ES-I3 (cell line): ENCODE data around the gene TMEM8B.

ENCODE experiments used
- H3K36me3 ChIP-seq: 2 replicates; pipeline ENCODE4 v1.6.1; 2013; ENCODE audit warnings: mild to moderate bottlenecking, low read length, control low read depth, moderate library complexity; ENCODE audit not compliant: insufficient read depth
- H3K4me1 ChIP-seq: 2 replicates; pipeline ENCODE4 v1.6.1; 2013; ENCODE audit warnings: mild to moderate bottlenecking, control low read depth, low read length; ENCODE audit not compliant: insufficient read depth
- H3K9ac ChIP-seq: 2 replicates; pipeline ENCODE4 v1.6.1; 2013; ENCODE audit warnings: low read depth, mild to moderate bottlenecking, low read length, moderate library complexity
- H3K9me3 ChIP-seq: 2 replicates; pipeline ENCODE4 v1.6.1; 2013; ENCODE audit warnings: mild to moderate bottlenecking, low read length, moderate library complexity; ENCODE audit not compliant: control insufficient read depth, insufficient read depth

Gene TMEM8B

DNA sequence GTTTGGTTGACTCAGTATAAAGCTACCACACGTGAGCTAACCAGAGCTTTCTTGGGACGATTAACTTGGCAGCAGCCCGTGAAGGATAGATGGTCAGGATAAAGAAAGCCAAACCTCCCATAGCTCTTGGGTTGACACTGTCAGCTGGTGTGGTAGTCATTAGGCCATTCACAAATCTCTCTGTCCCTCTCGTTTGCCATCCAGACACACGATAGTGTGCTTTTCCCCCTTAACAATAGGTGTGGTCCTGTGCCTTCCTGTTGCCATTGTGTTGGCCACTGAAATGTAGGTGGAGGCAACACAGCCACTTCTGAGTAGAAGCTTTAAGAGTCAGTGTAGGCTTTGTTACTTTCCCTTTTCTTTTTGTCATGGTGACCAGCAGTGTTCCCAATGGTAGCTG lies 29.4 kb downstream of the TMEM8B start:
- H3K4me1 ChIP-seq = no peaks in the 10 kb centered on the region
- H3K36me3 ChIP-seq = no peaks in the 10 kb centered on the region
- H3K9me3 ChIP-seq = no peaks in the 10 kb centered on the region
- H3K9ac ChIP-seq = no peak overlapping the region

DNA sequence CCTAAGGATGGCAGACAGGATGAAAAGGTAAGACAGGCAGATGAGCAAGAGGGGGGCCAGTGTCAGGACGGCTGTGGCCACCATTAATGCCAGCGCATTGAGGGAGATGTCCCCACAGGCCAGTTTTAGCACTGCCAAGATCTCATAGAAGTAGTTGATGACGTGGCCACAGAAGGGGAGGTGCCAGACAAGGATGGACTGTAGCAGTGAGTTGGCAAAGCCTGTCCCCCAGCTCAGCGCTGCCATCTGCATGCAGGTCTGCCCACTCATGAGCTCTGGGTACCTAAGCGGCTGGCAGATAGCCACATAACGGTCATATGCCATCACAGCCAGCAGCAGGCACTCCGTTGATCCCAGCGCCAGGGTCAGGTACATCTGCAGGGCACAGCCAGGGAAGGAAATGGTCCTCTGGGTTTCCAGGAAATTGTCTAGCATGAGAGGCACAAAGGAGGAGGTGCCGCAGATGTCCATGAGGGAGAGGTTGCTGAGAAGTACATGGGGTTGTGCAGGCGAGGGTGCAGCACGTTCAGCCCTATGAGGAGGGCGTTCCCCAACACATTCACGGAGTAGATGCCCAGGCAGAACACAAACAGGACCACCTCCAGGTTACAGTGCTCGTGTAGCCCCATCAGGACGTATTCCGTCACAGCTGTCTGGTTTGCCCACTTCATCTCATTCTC lies 30.4 kb downstream of the TMEM8B start:
- Histone ChIP-seq H3K9me3 (no peaks in the 10 kb centered on the region), H3K4me1 (no peaks in the 10 kb centered on the region), H3K36me3 (no peaks in the 10 kb centered on the region), H3K9ac (no peak overlapping the region)

DNA sequence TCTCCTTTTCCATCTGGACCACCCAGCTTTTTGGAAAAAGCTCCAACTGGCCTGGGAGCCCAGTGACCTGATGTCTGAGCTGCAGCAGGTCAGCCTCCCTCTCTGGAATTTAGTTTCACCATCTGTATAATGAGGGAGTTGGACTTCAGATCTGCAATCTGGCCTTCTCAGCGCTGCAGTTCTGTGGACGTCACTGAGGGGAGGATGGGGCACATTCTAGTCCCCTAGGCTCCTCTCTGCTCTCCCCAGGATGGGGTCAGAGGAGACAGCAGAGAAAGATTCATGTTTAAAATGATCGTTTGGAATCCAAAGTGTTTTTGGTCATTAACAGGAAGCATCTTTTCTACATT lies 30.9 kb downstream of the TMEM8B start:
- Histone ChIP-seq H3K4me1 (no peaks in the 10 kb centered on the region), H3K9me3 (no peaks in the 10 kb centered on the region), H3K9ac (no peak overlapping the region), H3K36me3 (no peaks in the 10 kb centered on the region)

DNA sequence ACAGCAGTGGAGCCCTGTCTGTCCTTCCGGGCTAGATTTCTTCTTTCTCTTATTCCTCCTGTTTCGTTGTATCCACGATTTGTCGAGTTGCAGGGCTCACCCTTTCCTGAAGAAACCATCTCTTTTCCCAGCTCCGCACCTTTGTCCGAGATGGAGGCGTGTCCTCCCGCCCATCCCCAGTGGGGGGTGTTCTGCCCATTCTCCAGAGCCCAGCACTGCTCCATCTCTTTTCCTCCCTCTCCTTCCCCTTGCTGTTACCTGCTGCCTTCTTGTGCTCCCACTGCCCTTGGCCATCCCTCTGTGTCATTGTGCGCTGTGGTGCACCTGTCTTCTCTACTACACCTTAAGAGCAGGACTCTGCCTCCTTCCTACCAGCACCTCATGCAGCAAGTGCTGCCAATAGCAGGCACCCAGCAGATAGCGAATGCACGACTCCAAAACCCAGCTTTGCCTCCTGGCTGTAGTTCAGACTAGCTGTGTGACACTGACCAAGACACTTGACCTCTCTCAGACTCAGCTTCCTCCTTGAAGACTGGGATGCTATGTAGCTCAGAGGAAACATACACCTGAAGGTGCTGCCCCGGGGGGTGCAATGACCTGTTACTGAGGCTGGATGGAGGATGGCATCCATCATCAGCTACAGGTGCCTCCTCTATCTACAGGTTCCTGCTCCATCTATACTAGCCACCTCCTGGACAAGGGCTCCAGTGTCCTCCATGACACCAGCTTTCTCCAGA lies 32.3 kb downstream of the TMEM8B start:
- Histone ChIP-seq H3K9ac (no peak overlapping the region), H3K4me1 (no peaks in the 10 kb centered on the region), H3K36me3 (no peaks in the 10 kb centered on the region), H3K9me3 (no peaks in the 10 kb centered on the region)

DNA sequence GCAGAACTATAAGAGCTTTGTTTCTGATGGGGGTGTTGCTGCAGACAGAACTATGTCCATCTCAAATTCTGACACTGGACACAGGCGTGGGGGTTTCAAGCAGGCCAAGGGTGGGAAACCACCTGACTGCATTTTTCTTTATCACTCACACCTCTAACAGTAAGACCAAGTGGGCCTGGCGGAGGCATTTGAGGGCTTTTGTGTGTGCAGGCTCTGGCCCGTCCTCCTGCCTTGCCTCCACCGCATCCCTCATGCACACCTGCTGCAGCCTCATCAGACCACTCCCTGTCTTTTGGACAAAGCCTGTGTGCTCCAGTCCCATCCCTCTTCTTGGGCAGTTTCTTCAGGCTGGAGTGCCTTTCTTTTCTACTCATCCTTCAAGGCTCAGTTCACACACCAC lies 33.3 kb downstream of the TMEM8B start:
- Histone ChIP-seq H3K9ac (no peak overlapping the region), H3K4me1 (no peaks in the 10 kb centered on the region), H3K36me3 (no peaks in the 10 kb centered on the region), H3K9me3 (no peaks in the 10 kb centered on the region)

DNA sequence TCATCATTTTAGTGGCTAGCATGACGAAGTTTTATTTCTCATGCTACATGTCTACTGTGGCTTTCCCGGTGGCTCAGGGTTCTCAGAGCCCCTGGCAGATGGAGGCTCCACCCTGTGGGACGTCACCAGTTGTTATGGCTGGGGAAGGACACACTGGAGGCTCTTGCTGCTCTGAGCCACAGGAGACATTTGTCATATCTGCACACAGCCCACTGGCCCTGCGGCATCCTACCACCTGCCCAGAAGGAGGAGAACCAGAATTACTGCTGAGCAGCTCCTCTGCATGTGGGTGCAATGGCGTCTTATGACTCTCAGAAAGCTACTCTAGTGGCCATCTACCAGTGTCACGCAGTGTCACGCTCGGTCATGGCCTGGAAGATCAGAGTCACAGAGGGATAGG lies 34.6 kb downstream of the TMEM8B start:
- no peaks in the 10 kb centered on the region for H3K36me3 ChIP-seq
- H3K9ac ChIP-seq = no peak overlapping the region
- H3K4me1 ChIP-seq = no peaks in the 10 kb centered on the region
- H3K9me3 ChIP-seq = no peaks in the 10 kb centered on the region

DNA sequence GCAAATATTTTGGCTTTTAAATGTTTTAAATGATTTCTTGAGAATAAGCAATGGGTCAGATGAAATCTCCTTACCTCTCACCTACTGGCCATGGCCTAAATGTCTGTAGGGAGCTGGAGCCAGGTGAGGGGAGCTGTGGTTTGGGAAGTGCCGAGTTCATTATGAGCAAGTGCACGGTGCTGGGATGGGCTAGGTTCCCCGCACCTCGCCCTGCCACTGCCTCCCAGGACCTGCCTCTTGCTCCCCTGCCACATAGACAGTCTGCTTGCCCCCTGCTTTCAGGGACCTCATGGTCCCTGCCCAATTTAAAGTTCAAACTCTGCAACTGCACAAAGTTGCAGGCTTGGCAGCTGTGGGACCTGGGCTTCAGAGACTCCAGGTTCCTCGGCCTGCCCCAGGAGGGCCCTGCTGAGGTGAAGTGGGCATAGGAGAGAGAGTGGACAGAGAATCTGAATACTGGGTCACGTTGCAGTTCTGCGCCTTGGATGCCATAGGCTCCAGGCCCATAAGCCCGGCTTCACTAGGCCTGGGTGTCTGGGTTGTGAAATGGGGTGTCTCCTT lies 35.7 kb downstream of the TMEM8B start:
- Histone ChIP-seq H3K4me1 (peaks cover 3% of the 10 kb centered on the region; the same call in 1 of the 2 replicates), H3K9ac (no peak overlapping the region), H3K36me3 (no peaks in the 10 kb centered on the region), H3K9me3 (no peaks in the 10 kb centered on the region)

DNA sequence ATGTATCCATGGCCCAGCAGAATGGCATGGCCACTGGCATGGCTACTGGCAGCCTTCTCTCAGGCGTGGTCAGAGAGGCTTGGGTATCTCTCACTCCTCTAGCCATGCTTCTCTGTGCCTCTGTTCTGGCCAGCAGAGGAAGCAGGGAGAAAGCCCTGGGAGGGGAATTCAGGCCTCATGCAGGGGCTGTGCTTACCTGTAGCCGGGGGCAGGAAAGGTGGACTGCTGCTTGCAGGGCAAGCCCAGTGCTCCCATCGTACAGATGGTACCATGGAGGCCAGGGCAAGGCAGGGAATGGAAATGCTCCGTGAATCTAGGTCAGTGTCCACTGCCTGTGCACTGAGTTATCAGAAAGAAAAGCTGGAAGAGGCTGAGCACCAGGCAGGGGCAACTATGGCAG lies 38.5 kb downstream of the TMEM8B start:
- Histone ChIP-seq H3K9me3 (no peaks in the 10 kb centered on the region), H3K36me3 (no peaks in the 10 kb centered on the region), H3K4me1 (peaks cover 3% of the 10 kb centered on the region; the same call in 1 of the 2 replicates), H3K9ac (no peak overlapping the region)

DNA sequence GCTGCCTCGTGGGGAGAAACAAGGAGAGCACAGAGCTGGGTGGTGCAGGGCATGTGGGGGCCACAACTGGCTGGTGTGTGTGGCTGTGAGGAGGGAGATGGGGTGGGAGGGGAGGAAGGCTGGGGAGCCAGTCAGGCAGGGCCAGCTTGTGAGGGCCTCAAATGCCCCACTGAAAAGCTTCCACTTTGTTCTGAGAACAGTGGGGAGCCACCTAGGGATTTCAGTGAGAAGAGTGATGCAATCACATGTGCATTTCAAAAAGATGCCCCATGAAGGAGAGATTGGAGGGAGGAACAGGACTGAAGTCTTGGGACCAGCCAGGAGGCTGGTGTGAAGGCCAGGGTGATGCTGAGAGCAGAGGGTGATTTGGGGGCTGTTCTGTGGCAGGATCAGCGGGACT lies 39.9 kb downstream of the TMEM8B start:
- H3K4me1 ChIP-seq = peaks cover 3% of the 10 kb centered on the region; the same call in 1 of the 2 replicates
- H3K36me3 ChIP-seq = no peaks in the 10 kb centered on the region
- H3K9ac ChIP-seq = no peak overlapping the region
- no peaks in the 10 kb centered on the region for H3K9me3 ChIP-seq

DNA sequence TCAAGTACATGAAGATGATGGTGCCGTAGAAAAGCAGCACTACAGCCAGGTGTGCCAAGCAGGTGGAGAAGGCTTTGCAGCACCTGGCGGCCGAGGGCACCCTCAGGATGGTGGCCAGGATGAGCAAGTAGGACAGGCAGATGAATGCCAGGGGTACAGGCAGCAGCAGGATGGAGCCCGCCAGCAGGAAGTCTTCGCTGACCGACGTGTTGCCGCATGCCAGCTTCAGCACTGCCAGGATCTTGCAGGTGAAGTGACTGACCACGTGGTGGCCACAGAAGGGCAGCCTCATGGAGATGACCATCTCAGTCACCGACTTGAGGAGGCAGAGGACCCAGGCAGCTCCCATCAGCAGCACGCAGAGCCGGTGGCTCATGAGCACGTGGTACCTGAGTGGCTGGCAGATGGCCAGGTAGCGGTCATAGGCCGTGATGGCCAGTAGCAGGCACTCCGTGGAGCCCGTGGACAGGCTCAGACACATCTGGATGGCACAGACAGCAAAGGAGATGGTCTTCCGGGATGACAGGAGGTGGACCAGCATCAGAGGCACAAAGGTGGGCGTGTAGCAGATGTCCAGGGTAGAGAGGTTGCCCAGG lies 40.7 kb downstream of the TMEM8B start:
- Histone ChIP-seq H3K9me3 (no peaks in the 10 kb centered on the region), H3K36me3 (no peaks in the 10 kb centered on the region), H3K9ac (no peak overlapping the region), H3K4me1 (peaks cover 3% of the 10 kb centered on the region; the same call in 1 of the 2 replicates)

DNA sequence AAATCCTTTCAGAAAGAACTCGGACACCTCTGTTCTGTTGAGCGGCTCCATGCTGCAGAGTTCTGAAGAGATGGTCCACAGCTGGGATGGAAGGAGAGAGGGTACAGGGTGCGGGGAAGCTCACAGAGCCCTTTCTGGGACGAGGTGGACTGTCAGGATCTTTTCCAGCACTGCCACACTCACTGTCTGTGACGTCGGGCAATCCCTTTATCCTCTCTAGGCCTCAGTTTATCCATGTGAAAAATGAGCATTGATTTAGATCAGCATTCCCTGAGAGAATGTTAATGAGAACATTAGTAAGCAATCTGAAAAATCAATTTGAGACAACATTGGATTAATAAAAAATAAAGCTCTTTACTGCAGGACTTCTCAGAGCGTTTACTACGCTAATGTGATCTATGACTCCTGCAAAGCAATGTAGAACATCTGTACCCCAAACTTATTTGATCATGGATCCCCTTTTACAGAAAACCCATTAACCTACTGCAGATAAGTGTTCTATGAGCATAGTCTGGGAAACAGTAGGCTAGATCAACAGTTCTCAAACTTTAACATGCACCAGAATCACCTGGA lies 41.4 kb downstream of the TMEM8B start, which contains the start of gene OR13J1:
TSS of gene OR13J1 (minus strand) at position 51 of the 573 bp plus-strand sequence. CDS start at position 51, 0 bp downstream.
- peaks cover 3% of the 10 kb centered on the region; the same call in 1 of the 2 replicates for H3K4me1 ChIP-seq
- H3K36me3 ChIP-seq = no peaks in the 10 kb centered on the region
- no peak within 1 kb of the TSS for H3K9ac ChIP-seq
- no peaks in the 10 kb centered on the region for H3K9me3 ChIP-seq

DNA sequence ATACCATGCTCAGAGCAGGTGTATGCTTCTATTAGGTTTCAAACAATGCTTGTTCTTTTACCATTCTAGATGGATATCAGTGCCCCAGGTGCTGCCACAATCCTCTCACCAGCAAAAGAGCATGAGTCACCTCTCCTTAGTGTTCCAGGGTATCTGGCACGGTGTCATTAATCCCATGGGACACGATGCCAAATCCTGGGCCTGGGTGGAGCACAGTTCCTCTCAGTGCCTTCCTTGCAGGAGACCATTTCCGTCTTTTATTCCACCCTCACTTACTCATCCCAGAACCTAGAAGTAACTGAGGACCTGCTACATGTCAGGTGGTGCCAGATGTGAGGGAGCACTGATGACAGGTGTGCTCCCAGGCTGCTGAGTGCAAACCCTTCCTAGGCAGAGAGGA lies 42.5 kb downstream of the TMEM8B start:
- Histone ChIP-seq H3K36me3 (no peaks in the 10 kb centered on the region), H3K4me1 (peaks cover 3% of the 10 kb centered on the region; the same call in 1 of the 2 replicates), H3K9me3 (no peaks in the 10 kb centered on the region), H3K9ac (no peak overlapping the region)

DNA sequence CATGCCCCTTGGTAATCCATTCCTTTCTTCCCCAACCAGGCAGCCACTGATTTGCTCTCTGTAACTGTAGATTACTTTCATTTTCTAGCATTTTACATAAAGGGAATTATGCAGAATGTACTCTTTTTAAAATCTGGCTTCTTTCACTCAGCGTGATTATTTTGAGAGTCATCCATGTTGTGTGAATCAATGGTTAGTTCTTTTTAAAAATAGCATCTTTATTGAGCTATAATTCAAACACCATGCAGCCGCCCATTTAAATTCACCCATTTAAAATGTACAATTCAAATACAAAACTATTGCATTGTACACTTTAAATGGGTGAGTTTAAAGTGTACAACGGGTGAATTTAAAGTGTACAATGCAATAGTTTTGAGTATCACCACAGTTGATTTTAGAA lies 43.5 kb downstream of the TMEM8B start:
- no peaks in the 10 kb centered on the region for H3K9me3 ChIP-seq

DNA sequence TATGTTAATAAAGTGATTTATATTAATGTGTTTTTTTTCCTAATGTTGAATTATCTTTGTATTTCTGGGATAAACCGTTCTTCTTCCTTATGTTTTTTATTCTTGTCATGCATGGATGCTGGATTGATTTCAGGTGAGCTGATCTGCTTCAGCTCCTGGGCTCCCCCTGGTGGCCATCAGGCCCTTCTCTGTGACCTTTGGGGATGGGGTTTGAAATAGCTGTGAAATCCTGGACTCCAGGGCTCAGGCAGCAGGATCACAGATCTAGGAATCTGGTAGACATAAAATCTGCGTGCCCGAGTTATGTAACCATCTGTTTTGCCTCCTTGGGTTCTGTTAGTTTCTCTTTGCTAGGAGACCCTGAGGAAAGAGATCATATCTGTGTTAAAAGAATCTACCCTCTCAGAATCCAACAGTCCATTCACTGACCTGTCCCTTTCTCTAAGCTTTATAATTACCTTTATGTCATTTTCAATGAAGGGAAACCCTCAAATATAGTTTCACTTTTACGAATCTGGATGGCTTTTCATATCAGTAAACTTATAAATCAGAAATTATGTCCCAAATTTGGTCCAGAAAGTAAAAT lies 53.3 kb downstream of the TMEM8B start:
- no peaks in the 10 kb centered on the region for H3K36me3 ChIP-seq
- H3K9ac ChIP-seq = no peak overlapping the region
- no peaks in the 10 kb centered on the region for H3K9me3 ChIP-seq
- no peaks in the 10 kb centered on the region for H3K4me1 ChIP-seq

More for the DNA sequence above, 43.5 kb downstream of the TMEM8B start:
- H3K36me3 ChIP-seq = no peaks in the 10 kb centered on the region
- H3K4me1 ChIP-seq = peaks cover 3% of the 10 kb centered on the region; the same call in 1 of the 2 replicates
- H3K9ac ChIP-seq = no peak overlapping the region
